ENCODE results near the gene TMEM62. TPM values are rescaled to one million over a fixed set of nuclear protein-coding genes. Genes with fewer than 3 reads are reported as not detected.

TMEM62 gene
- polyA plus RNA-seq, 3 donors = 10.5 to 11.3 (median 10.8) TPM

GRCh38 chr15:43220991-43221403, 87.6 kb downstream of the TMEM62 start, which contains the start of gene EPB42:
TSS of gene EPB42 (minus strand) at chr15:43221018. CDS start at chr15:43220825, 193 bp downstream.
- Mint-ChIP-seq H3K4me1 (no peaks in the 10 kb centered on the region), H3K4me3 (no peak within 1 kb of the TSS), H3K27ac (no peak within 1 kb of the TSS), H3K9me3 (peaks cover 1 to 8% (median 4%) of the 10 kb centered on the region in 7 donors), H3K36me3 (no peaks in the 10 kb centered on the region), H3K27me3 (ENCODE audit: low read depth in 3 of 3) (peaks cover 10 to 12% (median 11%) of the 10 kb centered on the region in 3 donors)
- H3K4me2 ChIP-seq (replicated peaks; ENCODE audit: extremely low read depth, low read length, poor library complexity, severe bottlenecking) = no peak within 1 kb of the TSS
- intact Hi-C loops (cut with micrococcal nuclease) = no loop called here
- no peaks in the 10 kb centered on the region for H3K27me3 ChIP-seq (ENCODE audit: control insufficient read depth in 2 of 2, insufficient read depth in 2 of 2, low read length in 2 of 2)
- H3K9ac ChIP-seq (ENCODE audit: insufficient read depth, low read length, poor library complexity, severe bottlenecking) = no peak within 1 kb of the TSS
- WGBS (ENCODE audit: insufficient coverage) = 70% methylated on average over 2 of the region's 3 CpGs
- H2AFZ ChIP-seq (ENCODE audit: insufficient read depth, low read depth, low read length, poor library complexity, severe bottlenecking) = no peak within 1 kb of the TSS
- H3K36me3 ChIP-seq (replicated peaks in 1 of 2; ENCODE audit: control insufficient read depth in 1 of 2, insufficient read depth in 2 of 2, low read length in 2 of 2) = no peaks in the 10 kb centered on the region
- H4K20me1 ChIP-seq (ENCODE audit: insufficient read depth, low read length) = no peaks in the 10 kb centered on the region
- no peak for TF ChIP-seq CTCF (IDR thresholded peaks at IDR 0.05)
- H3K27ac ChIP-seq (ENCODE audit: low read depth in 1 of 2, low read length in 2 of 2) = no peak within 1 kb of the TSS
- no peak within 1 kb of the TSS for H3K4me3 ChIP-seq (replicated peaks in 1 of 3; ENCODE audit: low read depth in 2 of 3, low read length in 3 of 3)
- no peaks in the 10 kb centered on the region for H3K79me2 ChIP-seq (ENCODE audit: insufficient read depth, low read length)
- no peaks in the 10 kb centered on the region for H3K9me3 ChIP-seq (replicated peaks in 1 of 2; ENCODE audit: control insufficient read depth in 1 of 2, insufficient read depth in 1 of 2, low read length in 2 of 2)
- no peaks in the 10 kb centered on the region for H3K4me1 ChIP-seq (ENCODE audit: control insufficient read depth in 1 of 2, insufficient read depth in 2 of 2, low read length in 2 of 2)
- no peak for DNase-seq

- no peak overlapping the region for H3K4me2 ChIP-seq (replicated peaks; ENCODE audit: extremely low read depth, low read length, poor library complexity, severe bottlenecking)
- H3K27me3 ChIP-seq (ENCODE audit: control insufficient read depth in 2 of 2, insufficient read depth in 2 of 2, low read length in 2 of 2) = no peaks in the 10 kb centered on the region
- H3K9me3 ChIP-seq (replicated peaks in 1 of 2; ENCODE audit: control insufficient read depth in 1 of 2, insufficient read depth in 1 of 2, low read length in 2 of 2) = no peaks in the 10 kb centered on the region
- no peak for DNase-seq
- H3K27ac ChIP-seq (ENCODE audit: low read depth in 1 of 2, low read length in 2 of 2) = no peak overlapping the region
- no peak overlapping the region for H2AFZ ChIP-seq (ENCODE audit: insufficient read depth, low read depth, low read length, poor library complexity, severe bottlenecking)
- H3K79me2 ChIP-seq (ENCODE audit: insufficient read depth, low read length) = no peaks in the 10 kb centered on the region
- intact Hi-C loops (cut with micrococcal nuclease) = no loop called here
- no peaks in the 10 kb centered on the region for H3K4me1 ChIP-seq (ENCODE audit: control insufficient read depth in 1 of 2, insufficient read depth in 2 of 2, low read length in 2 of 2)
- H3K9me3 Mint-ChIP-seq = peaks cover 1 to 8% (median 4%) of the 10 kb centered on the region in 7 donors
- no CpG with 5 or more reads among the region's 1 CpG for WGBS (ENCODE audit: insufficient coverage)
- no peaks in the 10 kb centered on the region for H3K36me3 Mint-ChIP-seq
- TF ChIP-seq CTCF (IDR thresholded peaks at IDR 0.05) = no peak
- no peak overlapping the region for H3K4me3 ChIP-seq (replicated peaks in 1 of 3; ENCODE audit: low read depth in 2 of 3, low read length in 3 of 3)
- peaks cover 10 to 13% (median 11%) of the 10 kb centered on the region in 3 donors for H3K27me3 Mint-ChIP-seq (ENCODE audit: low read depth in 3 of 3)
- H3K9ac ChIP-seq (ENCODE audit: insufficient read depth, low read length, poor library complexity, severe bottlenecking) = no peak overlapping the region
- no peaks in the 10 kb centered on the region for H3K4me1 Mint-ChIP-seq
- H3K4me3 Mint-ChIP-seq = no peak overlapping the region
- no peaks in the 10 kb centered on the region for H3K36me3 ChIP-seq (replicated peaks in 1 of 2; ENCODE audit: control insufficient read depth in 1 of 2, insufficient read depth in 2 of 2, low read length in 2 of 2)
- no peak overlapping the region for H3K27ac Mint-ChIP-seq
- H4K20me1 ChIP-seq (ENCODE audit: insufficient read depth, low read length) = no peaks in the 10 kb centered on the region
Observed at GRCh38 chr15:43221422-43221821, 88.0 kb downstream of the TMEM62 start.
